Astrocyte of the spinal cord (primary cell): ENCODE data around the gene MEF2D.

Source experiments
- DNase-seq: peaks from one replicate; pipeline ENCODE4 v3.0.0; 2011; ENCODE audit warnings: low read depth, low spot score
- H3K4me3 ChIP-seq: 2 replicates; pipeline ENCODE4 v1.5.1; 2011; ENCODE audit warnings: low read depth, mild to moderate bottlenecking, low read length, moderate library complexity
- in situ Hi-C: cut with HindIII; loops from 2 replicates; pipeline ENCODE4 v1.10.0; 2017; ENCODE audit warnings: low sequenced_read_pairs
- TF ChIP-seq, protein P1 (sequence below): IDR thresholded peaks from 2 replicates; pipeline ENCODE4 v1.5.1; 2012; ENCODE audit warnings: low read depth, mild to moderate bottlenecking, low read length, inconsistent platforms

MEF2D gene

DNA sequence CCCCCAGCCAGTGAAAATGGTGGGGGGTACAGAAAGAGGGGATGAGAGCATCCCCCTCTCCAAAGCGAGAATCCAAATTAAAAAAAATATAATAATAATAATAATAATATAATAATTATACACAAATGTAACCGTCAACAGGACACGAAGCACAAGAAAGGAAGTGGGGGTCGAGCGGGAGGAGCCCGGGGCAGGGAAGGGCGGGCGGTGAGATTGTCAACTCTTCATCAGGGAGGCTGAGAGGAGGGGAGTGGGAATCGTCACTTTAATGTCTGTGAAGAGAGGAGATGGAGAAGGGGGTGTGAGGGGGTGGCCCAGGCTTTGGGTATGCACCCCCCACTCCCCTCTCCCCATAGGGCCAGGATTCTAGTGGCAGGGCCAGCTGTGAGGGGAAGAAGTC is 33.2 kb downstream of the MEF2D start:
- no peak for DNase-seq
- in situ Hi-C loops, result no loop called here
- H3K4me3 ChIP-seq, result no peak overlapping the region
- TF ChIP-seq, protein P1, sequence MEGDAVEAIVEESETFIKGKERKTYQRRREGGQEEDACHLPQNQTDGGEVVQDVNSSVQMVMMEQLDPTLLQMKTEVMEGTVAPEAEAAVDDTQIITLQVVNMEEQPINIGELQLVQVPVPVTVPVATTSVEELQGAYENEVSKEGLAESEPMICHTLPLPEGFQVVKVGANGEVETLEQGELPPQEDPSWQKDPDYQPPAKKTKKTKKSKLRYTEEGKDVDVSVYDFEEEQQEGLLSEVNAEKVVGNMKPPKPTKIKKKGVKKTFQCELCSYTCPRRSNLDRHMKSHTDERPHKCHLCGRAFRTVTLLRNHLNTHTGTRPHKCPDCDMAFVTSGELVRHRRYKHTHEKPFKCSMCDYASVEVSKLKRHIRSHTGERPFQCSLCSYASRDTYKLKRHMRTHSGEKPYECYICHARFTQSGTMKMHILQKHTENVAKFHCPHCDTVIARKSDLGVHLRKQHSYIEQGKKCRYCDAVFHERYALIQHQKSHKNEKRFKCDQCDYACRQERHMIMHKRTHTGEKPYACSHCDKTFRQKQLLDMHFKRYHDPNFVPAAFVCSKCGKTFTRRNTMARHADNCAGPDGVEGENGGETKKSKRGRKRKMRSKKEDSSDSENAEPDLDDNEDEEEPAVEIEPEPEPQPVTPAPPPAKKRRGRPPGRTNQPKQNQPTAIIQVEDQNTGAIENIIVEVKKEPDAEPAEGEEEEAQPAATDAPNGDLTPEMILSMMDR, result no peak

DNA sequence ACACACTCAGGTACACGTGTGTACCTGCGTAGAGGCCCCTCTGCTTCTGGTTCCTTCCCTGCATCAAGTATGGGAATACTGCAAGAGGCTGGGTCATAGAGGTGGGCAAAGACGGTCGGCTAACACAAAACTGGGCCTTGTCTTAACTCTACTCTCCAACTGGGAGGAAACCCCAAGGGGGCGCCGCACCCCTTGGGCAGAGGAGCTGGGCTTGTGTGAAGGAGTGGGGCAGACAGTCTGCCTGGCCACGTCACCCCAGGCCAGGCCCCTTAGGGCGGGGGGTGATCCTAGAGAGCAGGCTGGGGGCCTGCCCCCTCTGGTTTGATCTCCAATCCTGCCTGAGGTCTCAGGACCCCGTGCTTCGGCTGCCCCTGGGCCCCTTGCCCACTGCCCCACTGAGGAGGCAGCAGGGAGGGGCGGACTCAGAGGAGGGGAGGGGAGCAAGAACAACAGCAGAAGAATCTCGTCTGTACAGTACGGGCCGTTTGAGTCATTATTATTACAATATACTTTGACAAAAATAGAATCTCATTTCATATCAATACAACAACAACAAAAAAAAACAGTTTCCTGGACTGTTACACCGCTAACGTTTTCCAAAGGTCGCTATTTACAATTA is 34.7 kb downstream of the MEF2D start:
- no peak overlapping the region for H3K4me3 ChIP-seq
- TF ChIP-seq, protein P1, result peak; percentile 31
- DNase-seq, result no peak
- in situ Hi-C loops, result no loop called here

DNA sequence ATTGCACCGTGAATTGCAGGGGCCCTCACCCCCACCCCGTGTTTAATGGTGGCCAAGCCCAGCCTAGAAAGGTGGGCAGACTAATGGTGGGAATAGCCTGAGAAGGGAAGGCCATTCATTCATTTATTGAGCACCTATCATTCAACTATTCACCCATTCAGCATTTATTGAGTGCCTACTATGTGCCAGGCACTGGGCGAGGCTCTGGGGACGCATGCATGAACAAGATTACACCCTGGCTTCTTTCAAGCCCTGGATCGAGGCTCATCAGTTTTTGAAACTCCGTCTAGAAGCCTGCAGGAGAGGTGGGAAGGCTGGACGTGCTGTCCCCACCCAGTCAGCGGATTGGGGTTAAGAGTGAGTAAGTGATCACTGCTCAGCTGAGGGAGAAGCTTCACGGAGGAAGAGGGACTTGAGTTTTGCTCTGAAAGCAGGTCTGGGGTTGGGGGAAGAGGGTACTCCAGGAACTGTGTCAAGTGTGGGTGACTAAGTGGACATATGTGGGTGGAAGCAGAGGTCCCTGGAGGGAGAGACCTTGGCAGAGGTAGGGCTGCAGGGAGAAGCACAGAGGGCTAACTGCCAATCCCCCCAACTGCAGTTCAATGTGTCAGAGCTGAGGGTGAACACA is 35.6 kb downstream of the MEF2D start:
- no peak overlapping the region for H3K4me3 ChIP-seq
- no peak for DNase-seq
- TF ChIP-seq, protein P1, result no peak
- in situ Hi-C loops, result no loop called here

DNA sequence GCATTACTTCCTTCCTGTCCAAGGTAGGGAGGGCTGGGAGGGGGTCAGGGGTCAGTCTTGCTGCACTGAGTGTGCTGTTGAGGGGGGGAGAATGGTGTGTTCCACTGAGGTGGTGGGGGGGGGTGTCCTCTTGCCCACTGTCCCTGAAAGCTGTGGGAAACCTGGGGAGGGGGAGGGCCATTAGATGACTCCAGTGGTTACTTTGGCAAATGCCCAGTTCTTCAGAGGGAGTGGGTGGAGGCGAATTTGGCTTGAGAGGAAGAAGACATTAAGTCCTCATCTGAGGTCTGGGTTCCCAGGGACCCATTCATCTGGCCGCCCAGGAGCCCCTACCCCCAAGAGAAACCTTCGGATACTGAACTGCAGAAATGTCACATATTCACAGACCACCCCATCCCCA is 36.2 kb downstream of the MEF2D start:
- H3K4me3 ChIP-seq, result no peak overlapping the region
- in situ Hi-C loops, result no loop called here
- DNase-seq, result peak; percentile 52
- TF ChIP-seq, protein P1, result no peak

DNA sequence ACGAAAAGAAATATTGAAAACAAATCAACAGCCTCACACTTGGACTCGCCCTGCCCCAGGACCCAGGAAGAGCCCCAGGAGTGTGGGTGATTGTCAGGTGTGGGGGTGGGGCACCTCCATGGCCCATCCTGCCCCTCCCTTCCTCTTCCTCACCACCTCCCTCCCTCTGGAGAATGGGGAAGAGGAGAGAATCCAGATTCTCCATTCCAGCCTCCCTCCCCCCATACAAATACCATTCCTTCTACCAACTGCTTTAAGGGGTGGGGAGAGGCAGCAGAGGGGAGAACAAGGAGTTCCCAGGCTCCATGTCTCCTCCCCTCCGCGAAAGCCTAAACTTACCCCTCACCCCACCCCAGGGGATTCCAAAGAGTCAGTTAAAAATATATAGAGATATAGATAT is 36.7 kb downstream of the MEF2D start:
- in situ Hi-C loops, result no loop called here
- no peak overlapping the region for H3K4me3 ChIP-seq
- no peak for DNase-seq
- TF ChIP-seq, protein P1, result no peak

DNA sequence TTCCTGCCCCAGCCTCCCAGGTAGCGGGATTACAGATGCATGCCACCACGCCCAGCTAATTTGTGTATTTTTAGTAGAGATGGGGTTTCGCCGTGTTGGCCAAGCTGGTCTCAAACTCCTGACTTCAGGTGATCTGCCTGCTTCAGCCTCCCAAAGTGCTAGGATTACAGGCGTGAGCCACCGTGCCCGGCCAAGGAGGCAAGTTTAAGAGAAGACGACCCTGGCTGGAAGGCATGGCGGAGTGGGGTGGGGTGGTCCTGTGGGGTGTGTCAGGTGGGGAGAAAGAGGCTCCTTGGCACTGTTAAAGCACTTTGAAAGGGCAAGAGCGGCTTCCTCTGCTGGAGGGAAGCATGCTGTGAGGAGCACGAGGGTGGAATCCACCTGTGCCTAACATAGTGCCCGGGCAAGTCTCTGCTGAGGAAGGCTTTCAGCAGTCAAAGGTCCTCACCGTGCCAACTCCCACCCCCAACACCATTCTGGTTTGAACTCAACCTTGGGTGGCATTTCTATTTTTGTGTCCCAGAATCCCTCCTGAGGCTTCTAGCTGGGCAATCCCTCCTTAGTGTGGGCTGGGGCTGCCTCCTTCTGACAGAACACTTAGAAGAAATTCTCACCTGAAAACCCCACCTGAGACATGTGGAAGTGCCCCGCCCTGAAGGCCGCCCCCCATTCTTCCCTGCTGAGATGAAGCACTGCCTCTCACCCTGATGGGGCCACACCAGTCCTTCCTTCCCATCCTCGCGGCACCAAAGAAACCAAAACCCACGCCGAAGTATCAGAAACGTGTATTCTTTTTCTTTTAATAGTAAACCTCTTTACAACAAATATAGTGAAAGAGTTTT is 37.4 kb downstream of the MEF2D start:
- TF ChIP-seq, protein P1, result no peak
- in situ Hi-C loops, result no loop called here
- no peak overlapping the region for H3K4me3 ChIP-seq
- no peak for DNase-seq
